Measurements from ENCODE around the gene PRR15L. TPM values are rescaled to one million over a fixed set of nuclear protein-coding genes. Genes with fewer than 3 reads are reported as not detected.
"Not testable (repeated sequence)": the region's sequence is repeated elsewhere in the genome, so short reads cannot be mapped to it uniquely, and the experiment has no call there.

Gene PRR15L
- total RNA-seq, 2 donors from 2014 or later = not detected

- peaks cover 0 to 10% of the 10 kb centered on the region in 2 donors for H3K36me3 Mint-ChIP-seq
- no peak overlapping the region for H3K27ac Mint-ChIP-seq
- no peaks in the 10 kb centered on the region for H3K9me3 Mint-ChIP-seq
- DNase-seq (ENCODE audit: low spot score in 2 of 2) (no peak), ATAC-seq (no peak)
Measured at GRCh38 chr17:47929218-47930000, 28.3 kb downstream of the PRR15L start.

GRCh38 chr17:47928415-47928814 lies 29.3 kb downstream of the PRR15L start:
- ATAC-seq = no peak
- Mint-ChIP-seq H3K27ac (peak overlapping the region in 1 of 2 donors; percentile 26), H3K36me3 (peaks cover 0 to 10% of the 10 kb centered on the region in 2 donors)

GRCh38 chr17:47927821-47928400 lies 29.8 kb downstream of the PRR15L start:
- Mint-ChIP-seq H3K9me3 (no peaks in the 10 kb centered on the region), H3K36me3 (peaks cover 0 to 13% of the 10 kb centered on the region in 2 donors), H3K27ac (peak overlapping the region in 1 of 2 donors; percentile 26)
- ATAC-seq (peak in 1 of 2 donors; percentile 20), DNase-seq (ENCODE audit: low spot score in 2 of 2) (no peak)

More at GRCh38 chr17:47928415-47928814, 29.3 kb downstream of the PRR15L start:
- H3K9me3 Mint-ChIP-seq = no peaks in the 10 kb centered on the region
- no peak for DNase-seq (ENCODE audit: low spot score in 2 of 2)

- no peaks in the 10 kb centered on the region for H3K9me3 Mint-ChIP-seq
- ATAC-seq (no peak), DNase-seq (ENCODE audit: low spot score in 2 of 2) (no peak)
- no peak overlapping the region for H3K27ac Mint-ChIP-seq
- H3K36me3 Mint-ChIP-seq = peaks cover 0 to 15% of the 10 kb centered on the region in 2 donors
Measured at GRCh38 chr17:47925678-47925988, 32.0 kb downstream of the PRR15L start.

- Mint-ChIP-seq H3K9me3 (no peaks in the 10 kb centered on the region), H3K36me3 (peaks cover 0 to 15% of the 10 kb centered on the region in 2 donors), H3K27ac (no peak overlapping the region)
- DNase-seq (ENCODE audit: low spot score in 2 of 2) (no peak), ATAC-seq (no peak)
Measured at GRCh38 chr17:47924785-47925677, 32.7 kb downstream of the PRR15L start.

- DNase-seq (ENCODE audit: low spot score in 2 of 2); H3K36me3 Mint-ChIP-seq; H3K9me3 Mint-ChIP-seq; H3K27ac Mint-ChIP-seq; ATAC-seq: not testable (repeated sequence)
Measured at GRCh38 chr17:47919889-47920288, 37.8 kb downstream of the PRR15L start.

GRCh38 chr17:47918991-47919390 lies 38.7 kb downstream of the PRR15L start:
- Mint-ChIP-seq H3K9me3 (no peaks in the 10 kb centered on the region), H3K36me3 (peaks cover 0 to 5% of the 10 kb centered on the region in 2 donors), H3K27ac (no peak overlapping the region)
- no peak for ATAC-seq
- no peak for DNase-seq (ENCODE audit: low spot score in 2 of 2)

- Mint-ChIP-seq H3K27ac (peak overlapping the region in 1 of 2 donors; percentile 48), H3K36me3 (peaks cover 0 to 2% of the 10 kb centered on the region in 2 donors), H3K9me3 (no peaks in the 10 kb centered on the region)
- DNase-seq (ENCODE audit: low spot score in 2 of 2) (no peak), ATAC-seq (no peak)
Measured at GRCh38 chr17:47918006-47918405, 39.7 kb downstream of the PRR15L start.

GRCh38 chr17:47917581-47917980 lies 40.1 kb downstream of the PRR15L start:
- ATAC-seq (no peak), DNase-seq (ENCODE audit: low spot score in 2 of 2) (no peak)
- H3K36me3 Mint-ChIP-seq = no peaks in the 10 kb centered on the region
- no peaks in the 10 kb centered on the region for H3K9me3 Mint-ChIP-seq
- H3K27ac Mint-ChIP-seq = peak overlapping the region in 1 of 2 donors; percentile 35

GRCh38 chr17:47916489-47917208 lies 41.0 kb downstream of the PRR15L start:
- no peaks in the 10 kb centered on the region for H3K36me3 Mint-ChIP-seq
- peak overlapping the region; percentile 35 to 67 for H3K27ac Mint-ChIP-seq
- DNase-seq (ENCODE audit: low spot score in 2 of 2) (no peak), ATAC-seq (no peak)
- no peaks in the 10 kb centered on the region for H3K9me3 Mint-ChIP-seq

- Mint-ChIP-seq H3K27ac (no peak overlapping the region), H3K36me3 (no peaks in the 10 kb centered on the region)
- no peak for ATAC-seq
Measured at GRCh38 chr17:47915776-47916398, 41.8 kb downstream of the PRR15L start.

GRCh38 chr17:47914306-47914948 lies 43.3 kb downstream of the PRR15L start:
- Mint-ChIP-seq H3K27ac (peak overlapping the region; percentile 14 to 30), H3K36me3 (no peaks in the 10 kb centered on the region), H3K9me3 (no peaks in the 10 kb centered on the region)
- ATAC-seq (no peak), DNase-seq (ENCODE audit: low spot score in 2 of 2) (no peak)

More at GRCh38 chr17:47915776-47916398, 41.8 kb downstream of the PRR15L start:
- no peak for DNase-seq (ENCODE audit: low spot score in 2 of 2)
- no peaks in the 10 kb centered on the region for H3K9me3 Mint-ChIP-seq

GRCh38 chr17:47913050-47913449 lies 44.6 kb downstream of the PRR15L start:
- Mint-ChIP-seq H3K27ac (peak overlapping the region in 1 of 2 donors; percentile 41), H3K36me3 (no peaks in the 10 kb centered on the region), H3K9me3 (no peaks in the 10 kb centered on the region)
- no peak for ATAC-seq
- DNase-seq (ENCODE audit: low spot score in 2 of 2) = no peak

GRCh38 chr17:47907932-47908562 lies 49.6 kb downstream of the PRR15L start:
- Mint-ChIP-seq H3K27ac (no peak overlapping the region), H3K36me3 (no peaks in the 10 kb centered on the region), H3K9me3 (no peaks in the 10 kb centered on the region)
- ATAC-seq (no peak), DNase-seq (ENCODE audit: low spot score in 2 of 2) (no peak)

- no peak for ATAC-seq
- Mint-ChIP-seq H3K36me3 (no peaks in the 10 kb centered on the region), H3K9me3 (no peaks in the 10 kb centered on the region)
Measured at GRCh38 chr17:47906443-47906842, 51.2 kb downstream of the PRR15L start.

More at GRCh38 chr17:47906443-47906842, 51.2 kb downstream of the PRR15L start:
- peak overlapping the region in 1 of 2 donors; percentile 51 for H3K27ac Mint-ChIP-seq
- DNase-seq (ENCODE audit: low spot score in 2 of 2) = no peak

Data from activated naive CD4-positive, alpha-beta T cell treated with anti-CD3 and anti-CD28 coated beads, Interleukin-2, amount 50 U/mL, for 72 hours (primary cell).